NCI-H446 (cell line): ENCODE measurements around the gene TSPEAR.

Source experiments
- DNase-seq, 2 experiments: peaks; one replicate each; lab custom pipeline; 2025; lab: John Stamatoyannopoulos, UW

Gene TSPEAR

GRCh38 chr21:44720170-44720569 lies 8.8 kb upstream of the TSPEAR start:
- DNase-seq = no peak

DNA sequence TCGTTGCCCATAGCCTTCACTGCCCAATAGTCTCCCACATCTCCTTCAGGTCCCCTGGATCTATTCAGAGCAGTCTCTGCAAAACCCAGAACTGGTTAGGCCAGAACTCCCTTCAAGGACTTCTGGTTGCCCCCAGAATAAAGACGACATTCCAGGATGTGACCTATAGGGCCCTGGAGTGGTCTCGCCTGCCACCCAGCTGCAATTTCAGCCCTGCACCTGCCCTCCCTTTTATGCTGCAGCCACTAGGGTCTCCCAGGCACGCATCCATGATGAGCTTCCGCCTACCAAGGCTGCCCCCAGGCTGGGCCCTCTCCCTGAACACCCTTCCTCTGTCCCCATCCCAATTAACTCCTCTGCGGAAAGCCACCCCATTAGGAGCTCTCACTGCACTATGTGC lies 7.2 kb upstream of the TSPEAR start:
- DNase-seq = no peak

- no peak for DNase-seq
Measured at GRCh38 chr21:44718093-44718492, 6.7 kb upstream of the TSPEAR start.

GRCh38 chr21:44716984-44717383 lies 5.6 kb upstream of the TSPEAR start:
- no peak for DNase-seq

GRCh38 chr21:44714905-44715304 lies 3.5 kb upstream of the TSPEAR start:
- DNase-seq = no peak

DNA sequence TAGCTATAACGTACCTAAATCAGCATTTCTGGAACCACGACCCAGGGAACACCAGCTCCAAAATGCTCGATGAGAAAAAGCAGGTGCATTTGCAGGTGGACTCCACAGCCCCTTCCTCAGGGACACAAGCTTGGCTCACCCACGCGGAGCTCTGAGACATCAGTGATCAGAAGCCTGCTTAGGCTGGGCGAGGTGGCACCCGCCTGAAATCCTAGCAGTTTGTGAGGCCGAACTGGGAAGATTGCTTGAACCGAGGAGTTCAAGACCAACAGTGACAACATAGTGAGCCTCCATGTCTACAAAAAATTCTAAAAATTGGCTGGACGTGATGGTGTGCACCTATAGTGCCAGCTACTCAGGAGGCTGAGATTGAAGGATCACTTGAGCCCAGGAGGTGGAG lies 2.5 kb upstream of the TSPEAR start:
- no peak for DNase-seq

GRCh38 chr21:44713130-44713529 lies 1.8 kb upstream of the TSPEAR start:
- no peak for DNase-seq

GRCh38 chr21:44712203-44713028 lies 1.0 kb upstream of the TSPEAR start:
- DNase-seq = no peak

DNA sequence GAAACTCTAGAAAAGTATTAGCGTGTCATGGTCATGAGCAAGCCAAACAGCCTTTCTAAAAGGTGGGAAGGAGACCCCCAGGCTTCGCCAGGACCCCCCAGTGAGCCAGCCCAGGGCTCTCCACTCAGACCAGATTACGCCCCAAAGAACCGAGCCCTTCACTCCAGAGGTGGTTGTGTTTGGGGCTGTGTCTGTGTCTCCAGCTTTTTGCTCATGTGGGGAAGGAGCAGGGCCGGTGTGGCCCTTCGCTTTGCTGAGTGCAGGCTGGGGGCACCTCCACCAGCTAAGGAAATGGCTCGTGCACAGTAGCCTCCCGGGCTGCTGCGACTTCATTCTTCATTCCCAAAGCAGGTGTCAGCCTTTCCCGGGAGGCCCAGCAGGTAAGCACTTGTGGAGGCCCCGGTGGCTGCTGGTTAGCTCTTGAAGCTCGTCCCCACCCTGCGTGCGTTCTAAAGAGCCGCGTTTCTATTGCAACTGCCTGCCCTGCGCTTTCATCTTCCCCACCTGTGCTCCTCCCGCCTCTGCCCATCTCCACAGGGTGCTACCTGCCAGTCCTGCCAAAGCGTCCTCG lies 531 bp downstream of the TSPEAR start:
- DNase-seq = no peak

- DNase-seq = no peak
Measured at GRCh38 chr21:44710294-44710665, 1.1 kb downstream of the TSPEAR start.

DNA sequence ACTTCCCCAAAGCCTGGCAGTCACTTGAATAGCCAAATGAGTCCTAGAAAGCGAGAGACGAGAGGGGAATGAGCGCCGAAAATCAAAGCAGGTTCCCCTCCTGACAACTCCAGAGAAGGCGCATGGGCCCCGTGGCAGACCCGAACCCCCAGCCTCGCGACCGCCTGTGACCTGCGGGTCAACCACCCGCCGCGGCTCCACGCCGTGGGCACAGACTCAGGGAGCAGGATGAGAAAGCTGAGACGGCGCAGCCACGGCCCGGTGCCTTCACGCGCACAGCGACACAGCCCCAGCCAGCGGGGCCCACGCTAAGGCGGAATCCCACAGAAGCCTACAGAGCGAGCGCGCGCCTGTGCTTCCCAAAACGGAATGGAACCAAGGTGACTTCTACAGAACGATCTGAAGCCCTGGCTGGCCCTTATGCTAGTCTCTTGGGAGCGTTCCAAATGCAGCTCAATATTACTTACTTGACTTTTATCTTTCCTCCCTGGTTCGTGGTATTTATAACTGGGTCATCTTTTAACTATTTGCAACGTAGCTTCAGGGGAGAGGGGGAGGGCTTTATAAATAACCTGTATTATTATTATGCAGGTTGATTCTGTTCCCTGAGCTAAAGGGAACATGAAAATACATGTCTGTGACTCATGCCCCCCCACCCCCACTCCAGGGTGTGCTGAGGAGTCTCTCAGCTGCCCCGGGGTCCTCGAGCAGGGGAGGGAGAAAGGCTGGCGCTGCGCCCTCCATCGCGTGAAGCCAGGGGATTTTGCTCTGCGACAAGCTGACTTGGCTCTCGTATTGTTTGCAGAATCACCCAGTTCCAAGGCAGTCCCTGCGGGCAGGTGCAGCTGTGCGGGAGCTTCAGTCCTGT lies 1.7 kb downstream of the TSPEAR start:
- no peak for DNase-seq

DNA sequence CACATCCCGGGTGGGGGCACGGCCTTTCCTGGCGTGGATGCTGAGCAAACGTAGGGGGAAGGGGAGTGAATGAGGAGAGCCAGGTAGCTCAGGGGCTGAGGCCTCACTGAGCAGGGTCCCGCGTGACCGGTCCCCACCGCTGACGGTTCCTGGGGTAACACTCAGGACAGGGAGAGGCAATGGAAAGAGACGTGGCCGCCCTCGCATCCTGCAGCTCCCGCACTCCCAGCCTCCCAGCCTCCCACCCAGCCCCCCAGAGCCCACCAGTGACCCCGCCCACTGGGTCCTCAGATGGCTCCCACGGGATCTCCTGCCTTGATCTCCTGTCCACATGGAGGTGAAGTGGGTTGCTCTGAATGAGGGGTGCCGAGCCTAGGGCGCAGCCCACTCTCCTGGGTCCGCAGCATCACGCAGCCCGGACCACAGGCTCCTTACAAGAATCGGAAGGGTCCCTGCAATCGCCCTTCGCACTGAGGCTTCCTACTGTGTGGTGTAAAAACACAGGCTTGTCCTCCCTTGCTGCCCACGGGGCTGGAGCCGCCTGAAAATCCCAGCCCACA lies 2.4 kb downstream of the TSPEAR start:
- DNase-seq = no peak

- DNase-seq = no peak
Measured at GRCh38 chr21:44708213-44708865, 3.0 kb downstream of the TSPEAR start.

- DNase-seq = no peak
Measured at GRCh38 chr21:44706706-44707581, 4.4 kb downstream of the TSPEAR start.

GRCh38 chr21:44706026-44706705 lies 5.2 kb downstream of the TSPEAR start:
- DNase-seq = no peak

DNA sequence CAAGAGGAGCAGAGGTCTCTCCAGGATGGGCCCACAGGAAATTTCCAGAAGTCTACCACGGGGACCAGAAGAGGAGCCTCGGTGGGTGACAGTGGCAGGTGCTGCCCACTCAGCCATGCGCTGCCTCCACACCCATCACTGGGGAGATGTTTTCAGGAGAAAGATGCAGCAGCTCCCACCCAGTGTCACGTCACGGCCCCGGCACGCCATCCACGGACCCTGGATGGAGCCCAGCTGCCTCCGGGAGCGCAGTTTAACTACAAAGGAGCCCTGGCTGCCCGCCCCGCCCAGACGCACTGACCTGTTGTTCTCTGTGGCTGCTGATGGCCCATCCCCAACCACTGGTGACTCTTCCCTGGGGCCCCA lies 6.8 kb downstream of the TSPEAR start:
- DNase-seq = no peak

GRCh38 chr21:44703731-44704635 lies 7.4 kb downstream of the TSPEAR start:
- DNase-seq = no peak

DNA sequence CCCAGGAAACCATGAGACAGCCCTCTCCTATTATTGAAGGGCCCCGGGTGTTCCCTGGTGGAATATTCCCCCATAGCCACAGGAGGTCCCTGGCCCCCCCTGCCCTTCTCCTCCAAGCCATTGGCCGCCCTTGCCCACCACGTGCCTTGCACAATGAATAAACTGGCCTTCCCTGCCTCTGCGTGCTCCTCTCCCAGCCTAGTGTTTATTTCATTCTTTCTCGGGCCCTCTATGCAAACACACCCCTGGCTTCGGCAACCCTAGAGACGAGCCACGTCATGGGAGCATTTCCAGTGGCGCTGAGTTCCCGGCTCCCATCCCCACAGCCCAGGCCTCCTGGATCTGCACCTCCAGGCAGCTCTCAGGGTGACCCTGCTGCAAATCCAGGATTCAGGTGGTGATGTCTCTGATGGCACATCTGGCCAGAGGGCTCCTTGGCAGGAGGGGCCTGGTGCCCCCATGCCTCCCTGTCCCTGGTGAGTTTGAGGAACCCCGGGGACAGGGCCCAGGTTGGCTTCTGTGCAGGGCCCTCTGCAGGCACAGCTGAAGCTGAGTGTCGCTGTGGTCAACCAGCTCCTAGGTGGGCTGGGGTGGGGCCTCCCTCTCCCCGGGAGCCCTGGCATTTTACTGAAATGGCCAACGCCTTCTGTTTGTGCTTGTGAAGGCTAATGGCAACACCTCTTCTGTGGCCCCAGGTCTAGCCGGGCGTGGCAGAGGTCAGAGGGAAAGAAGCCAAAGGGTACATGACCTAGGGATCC lies 8.2 kb downstream of the TSPEAR start:
- no peak for DNase-seq
